Coronary artery (tissue), 2 donors: Measurements from ENCODE around the gene MLLT3.

Experiments
- DNase-seq: peaks from one replicate; pipeline ENCODE4 v3.0.0-alpha.2; 2017; ENCODE audit warnings: low spot score
- H3K27ac ChIP-seq, 2 donors: fragments of 200-600 bp; sonication (generic); one replicate each; pipeline ENCODE4 v1.5.1; 2016 to 2019
- H3K4me3 ChIP-seq: fragments of 200-600 bp; sonication (generic); 2 replicates; pipeline ENCODE4 v1.5.1; 2016; ENCODE audit warnings: mild to moderate bottlenecking, moderate library complexity
- CTCF ChIP-seq: fragments of 200-600 bp; sonication (generic); IDR thresholded peaks from one replicate; pipeline ENCODE4 v1.5.1; 2019; ENCODE audit warnings: antibody characterized with exemption

Gene MLLT3

GRCh38 chr9:20309124-20309523, 313.2 kb downstream of the MLLT3 start:
- DNase-seq, result no peak
- Histone ChIP-seq H3K27ac (no peak overlapping the region), H3K4me3 (no peak overlapping the region)
- TF ChIP-seq CTCF, result no peak

GRCh38 chr9:20307621-20308020, 314.7 kb downstream of the MLLT3 start:
- Histone ChIP-seq H3K27ac (no peak overlapping the region), H3K4me3 (no peak overlapping the region)
- no peak for DNase-seq
- TF ChIP-seq CTCF, result no peak

- no peak for DNase-seq
- no peak overlapping the region for H3K4me3 ChIP-seq
- no peak overlapping the region for H3K27ac ChIP-seq
- TF ChIP-seq CTCF, result no peak
Measured at GRCh38 chr9:20305452-20305851, 316.8 kb downstream of the MLLT3 start.

- TF ChIP-seq CTCF, result no peak
- H3K4me3 ChIP-seq, result no peak overlapping the region
- no peak for DNase-seq
Measured at GRCh38 chr9:20303996-20304395, 318.3 kb downstream of the MLLT3 start.

GRCh38 chr9:20303066-20303465, 319.2 kb downstream of the MLLT3 start:
- no peak for TF ChIP-seq CTCF

More at GRCh38 chr9:20303996-20304395, 318.3 kb downstream of the MLLT3 start:
- no peak overlapping the region for H3K27ac ChIP-seq

GRCh38 chr9:20302197-20302596, 320.1 kb downstream of the MLLT3 start:
- no peak overlapping the region for H3K27ac ChIP-seq

More at GRCh38 chr9:20303066-20303465, 319.2 kb downstream of the MLLT3 start:
- no peak for DNase-seq
- Histone ChIP-seq H3K4me3 (no peak overlapping the region), H3K27ac (no peak overlapping the region)

More at GRCh38 chr9:20302197-20302596, 320.1 kb downstream of the MLLT3 start:
- TF ChIP-seq CTCF, result no peak
- H3K4me3 ChIP-seq, result no peak overlapping the region
- no peak for DNase-seq
